Stimulated activated CD8-positive, alpha-beta memory T cell treated with anti-CD3 and anti-CD28 coated beads, Interleukin-4, amount 100 ng/mL, for 48 hours (primary cell): ENCODE measurements around the gene IRGQ.
"Not testable (repeated sequence)": the region's sequence is repeated elsewhere in the genome, so short reads cannot be mapped to it uniquely, and the experiment has no call there.

ENCODE experiments used
- DNase-seq: peaks from one replicate; pipeline ENCODE4 v3.0.0-alpha.2; 2020

IRGQ gene

DNA sequence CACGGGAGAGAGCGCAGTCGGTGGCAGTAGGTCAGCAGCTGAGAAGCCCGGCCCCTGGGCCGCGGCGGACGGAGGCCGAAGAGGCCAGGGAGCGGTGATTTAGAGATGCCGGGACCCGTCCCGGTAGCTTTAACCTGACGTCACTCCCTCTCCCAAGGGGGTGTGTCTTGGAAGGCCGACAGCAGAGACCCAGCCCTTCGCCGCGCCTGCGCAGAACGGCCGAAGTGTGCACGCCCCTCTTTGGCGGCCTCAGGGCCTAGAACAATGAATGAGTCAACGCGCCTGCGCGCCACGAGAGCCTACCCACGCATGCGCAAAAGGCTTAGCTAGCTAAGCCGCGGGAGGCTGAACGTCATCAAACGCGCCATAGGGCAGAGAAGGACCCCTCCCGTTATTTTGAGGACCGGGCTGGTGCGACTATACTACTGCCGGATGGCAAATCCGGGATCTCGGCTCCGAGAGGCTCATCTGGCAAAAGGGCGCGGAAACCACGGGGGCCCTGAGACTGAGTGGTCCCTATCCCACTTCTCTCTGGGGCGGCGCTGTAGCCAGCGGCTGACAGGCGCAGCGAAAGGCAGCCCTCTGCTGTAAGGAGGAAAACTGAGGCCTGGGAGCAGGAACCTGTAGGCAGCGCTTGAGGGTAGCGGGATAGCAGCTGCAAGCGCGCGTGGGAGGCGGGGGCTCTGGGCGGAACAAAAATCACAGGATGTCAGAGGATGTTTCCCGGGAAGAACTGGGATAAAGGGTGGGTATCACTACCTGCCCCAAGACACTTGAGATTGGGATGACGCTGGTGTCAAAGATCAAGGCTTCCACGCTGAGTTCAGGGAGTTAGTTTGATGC is at the start of gene IRGQ, which contains the start of gene ZNF576:
Gene IRGQ (minus strand): TSS at position 136 of the 843 bp plus-strand sequence. CDS start 796 bp downstream, outside the sequence.
Gene ZNF576 (plus strand): TSS at position 597 of the 843 bp plus-strand sequence. CDS start 514 bp downstream, outside the sequence.
- peak; percentile 100 for DNase-seq

DNA sequence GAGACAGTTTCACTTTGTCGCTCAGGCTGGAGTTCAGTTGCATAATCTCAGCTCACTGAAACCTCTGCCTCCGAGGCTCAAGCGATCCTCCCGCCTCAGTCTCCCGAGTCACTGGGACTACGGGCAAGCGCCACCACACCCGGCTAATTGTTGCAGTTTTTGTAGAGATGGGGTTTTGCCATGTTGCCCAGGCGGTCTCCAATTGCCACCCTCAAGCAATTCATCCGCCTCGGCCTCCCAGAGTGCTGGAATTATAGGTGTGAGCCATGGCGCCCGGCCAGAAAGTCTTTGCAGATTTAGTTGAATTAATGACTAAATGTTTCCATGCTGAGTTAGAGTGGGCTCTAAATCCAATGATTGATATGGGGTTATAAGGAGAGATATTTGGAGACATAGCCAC is 48.2 kb upstream of the IRGQ start:
- no peak for DNase-seq

- no peak for DNase-seq
Observed at GRCh38 chr19:43643326-43643725, 47.4 kb upstream of the IRGQ start.

DNA sequence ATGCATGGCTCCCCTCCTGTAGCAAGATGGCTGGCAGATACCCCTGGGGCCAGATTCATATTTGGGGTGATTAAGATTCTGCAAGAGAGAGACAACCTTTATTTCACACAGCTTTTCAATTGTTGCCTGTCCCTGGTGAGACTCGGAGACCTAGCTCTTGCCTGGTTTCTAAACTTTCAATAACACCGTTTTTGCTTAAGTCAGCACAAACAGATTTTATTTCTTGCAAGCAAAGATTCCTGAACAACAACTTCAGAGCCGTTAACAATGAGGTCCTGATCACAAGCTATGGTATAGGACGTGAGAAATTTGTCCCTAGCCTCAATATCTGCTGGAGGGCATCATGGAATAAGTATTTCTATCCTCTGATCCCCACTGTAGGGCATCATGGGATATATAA is 46.6 kb upstream of the IRGQ start:
- no peak for DNase-seq

- DNase-seq, result no peak
Observed at GRCh38 chr19:43641333-43641732, 45.4 kb upstream of the IRGQ start.

DNA sequence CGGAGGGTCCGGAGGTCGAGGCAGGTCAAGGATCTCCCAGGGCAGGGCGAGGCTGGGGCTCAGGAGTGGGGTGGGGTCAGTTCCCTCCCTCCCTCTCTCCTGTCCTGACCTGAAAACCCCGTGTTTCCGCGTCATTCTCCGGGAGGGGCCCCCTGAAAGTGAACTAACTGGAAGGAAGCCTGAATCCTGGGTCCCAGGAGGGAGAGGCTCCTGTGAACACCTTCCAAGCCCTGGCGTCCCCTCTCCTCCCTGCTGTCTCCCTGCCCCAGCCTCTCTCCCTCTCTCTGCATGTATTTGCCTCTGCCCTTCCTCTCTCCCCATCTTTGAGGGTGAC is 44.5 kb upstream of the IRGQ start:
- DNase-seq, result no peak

GRCh38 chr19:43639519-43640423 is 43.8 kb upstream of the IRGQ start, which contains the start of gene CADM4:
TSS of gene CADM4 (minus strand) at chr19:43639850. CDS start at chr19:43639790, 60 bp downstream.
- DNase-seq, result peak; percentile 38

- DNase-seq, result no peak
Observed at GRCh38 chr19:43638995-43639518, 43.1 kb upstream of the IRGQ start.

GRCh38 chr19:43638214-43638994 is 42.5 kb upstream of the IRGQ start:
- DNase-seq, result no peak

- no peak for DNase-seq
Observed at GRCh38 chr19:43636121-43636683, 40.3 kb upstream of the IRGQ start.

GRCh38 chr19:43635561-43635940 is 39.6 kb upstream of the IRGQ start:
- not testable (repeated sequence) for DNase-seq

GRCh38 chr19:43634872-43635560 is 39.1 kb upstream of the IRGQ start:
- no peak for DNase-seq

DNA sequence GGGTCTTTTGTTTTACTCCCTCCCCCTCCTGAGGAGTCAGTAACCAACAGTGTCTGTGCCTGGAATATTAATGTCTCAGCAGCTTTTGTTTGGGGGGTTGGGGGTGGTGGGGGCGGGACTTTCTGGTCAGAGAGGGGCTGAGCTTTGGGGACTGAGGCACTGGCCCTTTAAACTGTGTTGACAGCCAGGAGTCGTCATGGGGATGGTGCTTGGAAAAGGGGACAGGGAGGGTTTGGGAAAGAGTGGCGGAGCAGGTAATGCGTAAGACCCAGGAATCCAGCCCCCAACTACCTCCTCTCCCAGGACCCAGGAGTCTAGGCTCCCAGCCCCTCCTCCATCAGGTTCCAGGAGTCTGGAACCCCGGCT is 38.6 kb upstream of the IRGQ start:
- no peak for DNase-seq

- DNase-seq, result no peak
Observed at GRCh38 chr19:43634068-43634467, 38.1 kb upstream of the IRGQ start.

- DNase-seq, result no peak
Observed at GRCh38 chr19:43633520-43633919, 37.6 kb upstream of the IRGQ start.

DNA sequence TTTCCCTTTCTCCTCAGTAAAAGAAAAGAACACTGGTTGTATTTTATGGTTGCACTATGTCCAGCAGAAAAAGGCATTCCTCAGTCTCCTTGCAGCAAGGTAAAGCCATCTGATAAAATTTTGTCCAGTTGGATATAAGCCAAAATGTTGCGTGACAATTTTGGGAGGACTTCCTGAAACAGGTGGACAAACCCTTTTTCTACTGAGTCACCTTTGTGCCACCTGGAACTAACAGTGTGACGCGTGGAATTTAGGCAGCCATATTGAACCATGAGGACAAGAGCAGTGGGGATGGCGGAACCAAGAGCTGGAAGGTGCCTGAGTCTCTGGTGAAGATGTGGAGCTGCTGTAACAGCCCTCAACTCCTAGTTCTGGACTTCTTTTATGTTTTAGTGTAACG is 35.6 kb upstream of the IRGQ start:
- no peak for DNase-seq

DNA sequence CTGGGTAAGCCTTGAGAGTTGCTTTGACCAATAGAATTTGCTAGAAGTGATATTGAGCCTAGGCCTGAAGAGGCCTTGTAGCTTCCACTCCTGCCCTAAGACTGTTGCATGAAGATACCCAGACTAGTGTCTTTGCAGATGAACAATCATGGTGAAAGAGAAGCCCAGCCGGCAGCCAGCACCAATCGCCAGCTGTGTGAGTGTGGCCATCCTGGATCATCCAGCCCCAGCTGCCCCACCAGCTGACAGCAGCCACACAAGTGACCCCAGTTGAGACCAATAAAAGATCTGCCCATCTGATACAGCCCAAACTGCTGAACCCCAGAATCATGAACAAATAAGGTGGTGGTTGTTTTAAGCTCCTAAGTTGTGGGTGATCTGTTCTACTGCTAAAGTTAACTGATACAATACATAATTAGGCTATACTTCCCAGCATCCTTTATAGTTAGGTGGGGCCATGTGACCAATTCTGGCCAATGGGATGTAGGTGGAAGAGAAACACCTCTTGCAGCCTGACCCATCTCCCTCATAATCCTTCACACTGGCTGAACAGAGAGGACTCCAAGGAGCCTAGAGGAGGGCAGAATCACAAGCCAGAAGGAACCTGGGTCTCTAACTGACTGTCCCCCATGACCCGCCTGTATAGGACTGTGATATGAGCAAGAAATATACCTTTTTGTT is 32.9 kb upstream of the IRGQ start:
- no peak for DNase-seq

GRCh38 chr19:43626838-43627237 is 30.9 kb upstream of the IRGQ start:
- DNase-seq, result no peak

- DNase-seq, result peak; percentile 56
Observed at GRCh38 chr19:43625918-43626579, 30.1 kb upstream of the IRGQ start.

DNA sequence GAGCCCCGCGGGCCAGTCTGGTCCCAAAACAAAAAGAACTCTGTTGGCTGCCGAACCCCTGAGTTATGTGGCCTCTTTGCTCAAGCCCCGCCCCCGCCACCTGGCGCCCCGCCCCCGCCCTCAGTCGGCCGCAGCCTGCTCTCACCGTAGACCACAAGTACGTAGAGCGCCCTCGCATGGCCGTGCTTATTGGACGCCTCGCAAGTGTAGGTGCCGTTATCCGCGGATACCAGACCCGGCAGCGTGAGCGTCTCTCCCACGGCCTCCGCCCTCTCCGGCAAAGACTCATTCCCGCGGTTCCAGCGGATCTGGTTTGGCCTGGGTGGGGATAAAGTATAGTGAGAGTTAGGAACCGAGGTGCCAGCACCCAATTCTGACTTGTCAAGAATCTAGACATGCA is 29.0 kb upstream of the IRGQ start:
- peak; percentile 93 for DNase-seq
